ENCODE measurements around the gene ITIH4.

ITIH4 gene

DNA sequence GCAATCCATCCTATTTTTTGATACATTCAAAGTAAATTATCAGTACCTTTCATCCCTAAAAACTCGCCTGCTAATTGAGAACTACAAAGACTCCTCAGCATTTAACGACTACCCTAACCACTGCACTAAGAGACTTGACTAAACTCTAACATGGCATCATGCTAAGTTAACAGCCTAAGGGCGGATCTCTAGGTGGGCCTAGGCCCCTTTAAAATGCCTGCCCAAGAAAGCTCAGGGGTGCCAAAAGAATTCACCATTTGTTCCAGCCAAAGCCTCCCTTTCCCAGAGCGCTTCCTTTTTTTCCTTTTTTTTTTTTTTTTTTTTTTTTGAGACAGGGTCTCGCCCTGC is 59.2 kb downstream of the ITIH4 start:
- peak overlapping the region; percentile 88 for H3K27ac ChIP-seq

DNA sequence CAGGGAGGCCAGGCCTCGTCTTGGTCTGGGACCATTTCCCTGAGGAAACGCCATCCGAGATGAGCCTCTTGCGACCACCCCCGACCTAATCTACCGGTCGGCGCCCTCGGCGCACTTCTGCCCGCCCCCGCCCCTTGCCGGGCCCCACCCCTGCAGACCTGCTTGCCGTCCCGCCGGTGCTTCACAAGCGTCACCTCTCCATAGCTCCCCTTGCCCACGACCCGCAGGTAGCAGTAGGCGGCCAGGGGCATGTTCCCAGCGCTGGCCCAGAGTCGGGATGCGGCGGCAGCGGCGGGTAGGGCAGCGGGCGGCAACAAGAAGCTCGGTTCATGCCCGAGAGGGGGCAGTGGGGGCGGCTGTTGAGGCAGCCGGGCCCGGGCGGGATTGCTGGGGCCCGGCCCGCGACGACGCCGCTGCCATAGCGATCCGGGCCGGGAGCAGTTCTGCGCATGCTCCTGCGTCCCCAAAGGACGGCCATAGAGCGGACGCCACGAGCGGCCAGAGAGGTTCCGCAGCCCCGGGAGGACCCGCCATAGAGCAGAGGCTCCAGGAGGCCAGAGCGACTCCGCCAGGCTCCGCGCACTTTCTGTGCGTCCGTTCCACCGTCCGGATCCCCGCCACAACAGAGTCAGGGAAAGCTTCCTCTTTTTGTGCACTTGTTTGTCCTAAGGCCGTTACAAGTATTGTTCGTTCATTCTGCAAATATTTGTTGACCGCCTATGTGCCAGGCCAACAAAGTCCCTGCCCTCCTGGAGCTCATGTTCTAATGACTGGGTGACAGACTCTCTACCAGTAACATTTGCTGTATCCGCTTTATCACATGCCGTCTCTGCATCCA is 59.8 kb downstream of the ITIH4 start, which contains the start of gene NEK4:
TSS of gene NEK4 (minus strand) at position 445 of the 838 bp plus-strand sequence. CDS start at position 251, 194 bp downstream.
- TF ChIP-seq, protein P1, sequence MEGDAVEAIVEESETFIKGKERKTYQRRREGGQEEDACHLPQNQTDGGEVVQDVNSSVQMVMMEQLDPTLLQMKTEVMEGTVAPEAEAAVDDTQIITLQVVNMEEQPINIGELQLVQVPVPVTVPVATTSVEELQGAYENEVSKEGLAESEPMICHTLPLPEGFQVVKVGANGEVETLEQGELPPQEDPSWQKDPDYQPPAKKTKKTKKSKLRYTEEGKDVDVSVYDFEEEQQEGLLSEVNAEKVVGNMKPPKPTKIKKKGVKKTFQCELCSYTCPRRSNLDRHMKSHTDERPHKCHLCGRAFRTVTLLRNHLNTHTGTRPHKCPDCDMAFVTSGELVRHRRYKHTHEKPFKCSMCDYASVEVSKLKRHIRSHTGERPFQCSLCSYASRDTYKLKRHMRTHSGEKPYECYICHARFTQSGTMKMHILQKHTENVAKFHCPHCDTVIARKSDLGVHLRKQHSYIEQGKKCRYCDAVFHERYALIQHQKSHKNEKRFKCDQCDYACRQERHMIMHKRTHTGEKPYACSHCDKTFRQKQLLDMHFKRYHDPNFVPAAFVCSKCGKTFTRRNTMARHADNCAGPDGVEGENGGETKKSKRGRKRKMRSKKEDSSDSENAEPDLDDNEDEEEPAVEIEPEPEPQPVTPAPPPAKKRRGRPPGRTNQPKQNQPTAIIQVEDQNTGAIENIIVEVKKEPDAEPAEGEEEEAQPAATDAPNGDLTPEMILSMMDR (conservative IDR thresholded peaks at IDR 0.05), result no peak
- H3K27ac ChIP-seq, result peak within 1 kb of the TSS; percentile 88

More for the DNA sequence above, 59.2 kb downstream of the ITIH4 start:
- TF ChIP-seq, protein P1 (conservative IDR thresholded peaks at IDR 0.05), result no peak

DNA sequence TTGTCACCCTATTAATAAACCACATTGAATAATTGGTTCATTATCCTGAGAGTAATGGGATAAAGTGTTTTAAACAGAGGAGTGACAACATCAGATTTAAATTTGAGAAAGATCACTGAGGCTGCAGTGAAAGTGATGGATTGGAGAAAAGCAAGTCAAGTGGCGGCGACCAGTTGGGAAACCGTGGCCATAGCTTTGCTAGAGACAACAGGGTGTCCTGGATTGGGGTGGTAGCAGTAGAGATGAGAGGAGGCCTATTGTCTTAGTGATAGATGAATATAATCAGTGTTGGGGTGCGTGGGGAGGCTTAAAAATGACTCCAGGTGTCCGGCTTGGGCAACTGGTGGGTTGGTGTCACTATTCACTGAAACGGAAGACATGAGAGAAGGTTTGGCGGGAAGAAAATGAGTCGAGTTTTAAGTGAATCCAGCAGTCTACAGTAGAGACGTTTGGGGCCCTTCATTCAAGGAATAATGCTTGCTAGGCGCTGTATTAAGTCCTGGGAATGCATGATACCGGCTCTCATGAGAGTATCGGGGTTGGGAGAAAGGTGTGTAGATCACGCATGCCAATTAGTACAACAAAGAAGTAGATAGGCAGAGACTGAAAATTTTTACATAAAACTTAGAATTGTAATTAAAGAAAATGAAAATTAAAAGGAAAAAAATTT is 60.6 kb downstream of the ITIH4 start:
- peak overlapping the region; percentile 88 for H3K27ac ChIP-seq
- TF ChIP-seq, protein P1 (conservative IDR thresholded peaks at IDR 0.05), result no peak

DNA sequence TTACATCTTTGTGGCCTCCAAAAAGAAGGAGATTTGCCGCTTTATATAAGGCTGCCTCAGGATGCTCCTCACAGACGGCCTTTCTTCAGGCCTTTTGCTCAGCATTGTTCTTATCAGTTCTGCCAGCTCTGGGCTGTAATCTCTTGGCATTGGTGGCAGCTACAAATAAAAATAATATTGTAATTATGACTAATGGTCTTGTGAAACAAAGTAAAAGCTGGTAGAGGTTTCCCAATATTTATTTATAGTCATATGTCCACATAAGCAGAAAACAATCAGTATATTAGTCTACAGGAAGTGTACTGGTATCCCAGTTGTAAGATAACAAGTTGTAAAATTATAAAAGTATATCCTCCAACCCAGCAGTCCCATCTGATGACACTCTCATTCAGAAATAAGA is 67.0 kb downstream of the ITIH4 start:
- TF ChIP-seq, protein P1 (conservative IDR thresholded peaks at IDR 0.05), result no peak
- H3K27ac ChIP-seq, result no peak overlapping the region
